Left ventricle myocardium inferior (tissue), 1 donor: ENCODE data around the gene CDH11. TPM values are rescaled to one million over a fixed set of nuclear protein-coding genes. Genes with fewer than 3 reads are reported as not detected.

Experiments
- DNase-seq: peaks from one replicate; pipeline ENCODE4 v3.0.0-alpha.2; 2020
- H3K27ac ChIP-seq: fragments of 200-600 bp; replicated peaks from 2 replicates; pipeline ENCODE4 v1.8.0; 2021
- H3K27me3 ChIP-seq: fragments of 200-600 bp; 2 replicates; pipeline ENCODE4 v1.8.0; 2021; ENCODE audit warnings: low read depth
- H3K36me3 ChIP-seq: fragments of 200-600 bp; 2 replicates; pipeline ENCODE4 v1.8.0; 2021
- H3K4me1 ChIP-seq: fragments of 200-600 bp; 2 replicates; pipeline ENCODE4 v1.8.0; 2021
- H3K4me3 ChIP-seq: fragments of 200-600 bp; 2 replicates; pipeline ENCODE4 v1.8.0; 2021; ENCODE audit warnings: mild to moderate bottlenecking, moderate library complexity
- H3K9me3 ChIP-seq: fragments of 200-600 bp; replicated peaks from 2 replicates; pipeline ENCODE4 v1.8.0; 2021
- intact Hi-C: fragments of 100-400 bp; cut with micrococcal nuclease; formaldehyde crosslinking; loops from one replicate; pipeline ENCODE4 v1.11.0; 2022
- total RNA-seq: library from RNA; stranded (reverse); fragmentation: NEBNext Ultra II Directional; extraction: Animal tissue kit (Norgen Biotek cat#: 25700); gene quantifications from one replicate; pipeline ENCODE4 v1.2.1, GENCODE V29; 2021
- TF ChIP-seq, protein P1 (sequence below): fragments of 200-600 bp; IDR thresholded peaks from 2 replicates; pipeline ENCODE4 v1.8.0; 2021; ENCODE audit warnings: antibody characterized with exemption, mild to moderate bottlenecking, borderline replicate concordance
- donor health status: DM: no; HTN: yes; CAD: no; lungs with severe emphysema.

Gene CDH11
- total RNA-seq, 1 donor from 2014 or later, result 20.9 TPM

DNA sequence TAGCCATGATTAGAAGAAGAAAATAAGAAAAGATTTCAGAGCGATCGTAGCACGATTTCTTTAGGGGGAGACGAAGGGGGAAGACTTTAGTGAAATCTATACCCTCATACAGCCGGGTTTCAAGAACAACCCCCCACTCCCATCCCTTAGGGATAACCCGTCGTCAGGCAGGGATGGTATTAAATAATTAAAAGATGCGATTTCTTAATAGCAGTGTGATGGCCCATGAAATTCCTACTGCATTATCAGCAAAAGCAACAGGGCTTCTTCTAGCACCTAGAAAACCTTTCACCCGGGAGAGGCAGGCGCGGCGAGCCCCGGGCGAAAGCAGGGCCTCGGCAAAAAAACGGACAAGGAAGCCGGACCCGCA lies 1.4 kb downstream of the CDH11 start:
- intact Hi-C loops, result loop anchor here (10.0 kb wide), 1 partner anchor 194 kb away; no protein-coding TSS in a partner anchor
- H3K4me1 ChIP-seq, result peaks cover 43% of the 10 kb centered on the region

DNA sequence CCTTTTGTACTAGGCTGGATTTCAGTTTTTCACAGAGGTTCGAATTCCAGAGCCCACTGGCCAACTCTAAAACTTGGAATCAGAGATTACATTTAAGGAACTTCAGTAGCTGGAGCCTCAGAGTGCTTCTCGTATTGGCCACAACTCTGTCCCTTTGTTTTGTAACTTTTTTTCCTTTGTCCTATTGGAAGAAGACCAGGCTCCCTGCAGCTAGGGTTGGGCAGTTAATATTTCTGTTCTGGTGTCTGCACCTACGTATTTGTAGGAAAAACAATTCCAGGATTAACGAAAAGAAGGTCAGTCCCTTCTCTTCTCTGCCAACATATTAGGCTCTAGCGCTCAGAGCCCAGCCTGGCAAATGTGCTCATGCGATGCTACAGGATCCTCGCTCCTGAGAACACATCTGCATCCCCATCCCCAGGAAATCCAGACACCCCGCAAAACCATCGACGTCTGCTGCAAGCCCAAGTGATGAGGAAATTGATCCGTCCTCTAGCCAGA lies 1.9 kb downstream of the CDH11 start:
- TF ChIP-seq, protein P1, sequence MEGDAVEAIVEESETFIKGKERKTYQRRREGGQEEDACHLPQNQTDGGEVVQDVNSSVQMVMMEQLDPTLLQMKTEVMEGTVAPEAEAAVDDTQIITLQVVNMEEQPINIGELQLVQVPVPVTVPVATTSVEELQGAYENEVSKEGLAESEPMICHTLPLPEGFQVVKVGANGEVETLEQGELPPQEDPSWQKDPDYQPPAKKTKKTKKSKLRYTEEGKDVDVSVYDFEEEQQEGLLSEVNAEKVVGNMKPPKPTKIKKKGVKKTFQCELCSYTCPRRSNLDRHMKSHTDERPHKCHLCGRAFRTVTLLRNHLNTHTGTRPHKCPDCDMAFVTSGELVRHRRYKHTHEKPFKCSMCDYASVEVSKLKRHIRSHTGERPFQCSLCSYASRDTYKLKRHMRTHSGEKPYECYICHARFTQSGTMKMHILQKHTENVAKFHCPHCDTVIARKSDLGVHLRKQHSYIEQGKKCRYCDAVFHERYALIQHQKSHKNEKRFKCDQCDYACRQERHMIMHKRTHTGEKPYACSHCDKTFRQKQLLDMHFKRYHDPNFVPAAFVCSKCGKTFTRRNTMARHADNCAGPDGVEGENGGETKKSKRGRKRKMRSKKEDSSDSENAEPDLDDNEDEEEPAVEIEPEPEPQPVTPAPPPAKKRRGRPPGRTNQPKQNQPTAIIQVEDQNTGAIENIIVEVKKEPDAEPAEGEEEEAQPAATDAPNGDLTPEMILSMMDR, result no peak
- no peaks in the 10 kb centered on the region for H3K9me3 ChIP-seq
- H3K4me1 ChIP-seq, result peaks cover 43% of the 10 kb centered on the region
- intact Hi-C loops, result loop anchor here (10.0 kb wide), 1 partner anchor 195 kb away; no protein-coding TSS in a partner anchor
- peaks cover 48% of the 10 kb centered on the region for H3K27me3 ChIP-seq
- H3K4me3 ChIP-seq, result peak overlapping the region; percentile 77
- no peaks in the 10 kb centered on the region for H3K36me3 ChIP-seq
- peak overlapping the region; percentile 86 for H3K27ac ChIP-seq
- DNase-seq, result no peak

More for the DNA sequence above, 1.4 kb downstream of the CDH11 start:
- no peak for DNase-seq
- Histone ChIP-seq H3K36me3 (no peaks in the 10 kb centered on the region), H3K27ac (peak overlapping the region; percentile 86), H3K4me3 (peak overlapping the region; percentile 77), H3K27me3 (peaks cover 50% of the 10 kb centered on the region), H3K9me3 (no peaks in the 10 kb centered on the region)
- TF ChIP-seq, protein P1, result no peak

DNA sequence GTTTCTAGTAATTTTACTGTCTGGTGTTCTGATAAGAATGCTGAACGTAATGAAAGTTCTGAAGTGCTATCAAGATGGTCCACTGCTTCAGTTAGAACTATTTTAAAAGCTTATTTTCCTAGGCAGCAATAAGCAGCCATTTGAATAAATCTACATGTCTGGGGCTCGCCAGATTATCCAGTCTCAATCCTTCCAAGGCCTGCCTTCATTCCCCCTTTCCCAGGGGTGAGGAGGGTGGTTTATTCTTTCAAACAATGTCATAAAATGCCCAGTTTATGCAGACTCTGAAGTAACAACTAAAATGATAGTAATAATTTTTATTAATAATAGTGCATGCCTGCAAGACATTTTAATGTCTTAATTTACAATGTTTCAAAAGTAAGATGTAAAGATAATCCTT lies 2.4 kb downstream of the CDH11 start:
- H3K36me3 ChIP-seq, result no peaks in the 10 kb centered on the region
- intact Hi-C loops, result no loop called here
- peaks cover 43% of the 10 kb centered on the region for H3K27me3 ChIP-seq
- TF ChIP-seq, protein P1, result no peak
- H3K9me3 ChIP-seq, result no peaks in the 10 kb centered on the region
- peaks cover 43% of the 10 kb centered on the region for H3K4me1 ChIP-seq
- DNase-seq, result no peak
- no peak overlapping the region for H3K4me3 ChIP-seq
- H3K27ac ChIP-seq, result peak overlapping the region; percentile 86

DNA sequence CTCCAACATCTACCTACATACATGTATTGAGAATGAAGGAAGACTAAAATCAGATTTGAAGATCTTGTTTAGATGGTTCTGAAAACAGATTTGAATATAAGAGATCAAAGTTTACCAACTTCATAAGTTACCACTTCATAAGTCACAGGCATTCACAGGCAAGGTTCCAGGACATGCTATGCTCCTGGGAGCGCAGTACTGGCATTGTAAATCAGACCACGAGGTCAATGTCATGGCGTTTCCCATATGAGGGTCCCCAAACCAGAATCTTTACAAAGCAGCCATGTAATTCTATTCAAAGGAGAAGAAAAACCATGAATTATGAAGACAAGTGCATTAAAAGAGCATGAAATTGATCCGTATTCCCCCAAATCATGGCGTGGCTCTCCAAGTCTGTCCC lies 3.0 kb downstream of the CDH11 start:
- peaks cover 42% of the 10 kb centered on the region for H3K4me1 ChIP-seq
- H3K27ac ChIP-seq, result no peak overlapping the region
- no peak for DNase-seq
- H3K9me3 ChIP-seq, result no peaks in the 10 kb centered on the region
- no peaks in the 10 kb centered on the region for H3K36me3 ChIP-seq
- no peak overlapping the region for H3K4me3 ChIP-seq
- intact Hi-C loops, result no loop called here
- H3K27me3 ChIP-seq, result peaks cover 37% of the 10 kb centered on the region
- TF ChIP-seq, protein P1, result no peak

DNA sequence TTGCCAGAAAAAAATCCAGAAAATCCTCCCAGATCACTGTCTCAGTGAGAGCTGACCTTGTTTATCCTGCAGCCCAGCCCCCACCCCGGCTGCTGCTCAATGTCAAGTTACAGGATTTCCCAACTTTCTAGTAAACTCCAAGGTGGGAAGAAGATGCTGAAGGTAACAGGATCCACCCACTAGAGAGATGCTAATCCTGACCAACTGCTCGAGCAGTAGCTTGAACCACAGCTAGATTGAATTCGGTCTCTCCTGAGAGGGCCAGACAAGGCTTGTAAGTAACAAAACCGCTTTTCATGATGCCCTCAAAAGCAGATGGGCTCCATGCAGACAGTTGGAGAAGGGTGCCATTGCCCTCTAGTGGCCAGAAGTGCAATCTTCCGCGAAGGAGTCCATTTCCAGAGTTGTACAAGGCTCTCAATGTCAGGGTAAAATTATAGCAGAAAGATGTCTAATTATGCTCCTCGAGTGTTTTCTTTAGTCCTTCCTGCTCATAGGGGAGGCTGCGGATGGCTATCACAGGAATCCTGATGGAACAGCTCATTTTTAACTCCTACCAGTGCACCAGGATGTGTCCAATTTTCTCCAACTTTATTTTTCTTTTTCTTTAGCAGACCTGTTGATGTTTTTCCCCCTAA lies 3.9 kb downstream of the CDH11 start:
- Histone ChIP-seq H3K4me1 (peaks cover 32% of the 10 kb centered on the region), H3K4me3 (no peak overlapping the region), H3K9me3 (no peaks in the 10 kb centered on the region), H3K27ac (peak overlapping the region; percentile 20), H3K27me3 (peaks cover 28% of the 10 kb centered on the region), H3K36me3 (no peaks in the 10 kb centered on the region)
- DNase-seq, result peak; percentile 49
- TF ChIP-seq, protein P1, result peak; percentile 93
- intact Hi-C loops, result no loop called here
